ENCODE measurements around the gene BICRAL. TPM values are rescaled to one million over a fixed set of nuclear protein-coding genes. Genes with fewer than 3 reads are reported as not detected.

BICRAL gene
- total and polyA plus RNA-seq, 9 of the 15 experiments (the other 6 are each of a cell fraction or from before 2014, with no cell fraction given): 1.2 to 11.9 (median 5.6) TPM

DNA sequence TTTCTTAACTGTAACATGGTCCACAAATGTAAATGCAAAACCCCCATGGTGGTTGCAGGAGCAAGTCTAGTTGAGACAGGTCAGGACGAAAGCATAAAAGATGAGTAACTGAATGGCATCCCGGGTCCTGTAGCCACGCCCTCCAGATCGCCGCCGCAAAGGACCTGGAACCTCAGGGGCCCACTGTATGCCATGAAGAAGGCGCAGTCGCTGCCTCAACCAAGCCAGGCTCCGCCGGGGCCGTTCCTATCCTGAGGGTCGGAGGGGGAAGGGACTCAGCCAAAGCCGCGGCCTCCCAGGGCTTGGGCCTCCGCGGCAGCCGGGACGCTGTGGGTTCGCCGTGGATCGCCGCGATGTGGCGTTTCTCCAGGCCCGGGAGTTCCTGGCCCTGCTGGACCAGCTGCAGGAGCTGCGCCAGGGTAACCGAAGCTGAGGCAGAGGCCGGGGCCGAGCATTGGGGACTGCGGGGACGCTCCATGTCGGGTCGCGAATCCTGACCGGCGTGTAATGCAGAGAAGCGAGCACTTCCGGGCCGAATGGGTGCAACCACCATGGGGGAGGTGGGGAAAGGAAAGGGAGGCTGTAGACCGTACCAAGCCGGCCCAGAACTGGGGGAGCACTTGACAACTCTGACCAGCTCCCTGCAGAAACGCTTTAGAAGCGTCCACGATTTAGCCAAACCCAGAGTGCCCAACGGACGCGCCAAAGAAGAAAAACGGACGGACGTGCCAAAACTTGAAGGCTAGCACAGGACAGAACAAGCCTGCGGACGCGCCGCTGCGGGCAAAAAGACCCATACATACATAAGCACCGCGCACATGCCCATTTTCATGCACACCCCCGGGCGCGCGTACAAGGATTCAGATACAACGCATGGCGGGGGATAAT is 108.7 kb downstream of the BICRAL start:
- H3K4me2 ChIP-seq (ENCODE audit: insufficient read depth, low read length): no peak overlapping the region
- peaks cover 35% of the 10 kb centered on the region for H3K36me3 ChIP-seq (ENCODE audit: control insufficient read depth, insufficient read depth, low read length)
- intact Hi-C loops (cut with micrococcal nuclease): no loop called here
- H3K79me2 ChIP-seq (ENCODE audit: control insufficient read depth, insufficient read depth, low read length): no peaks in the 10 kb centered on the region
- in situ Hi-C loops (cut with MboI): no loop called here
- H4K20me1 ChIP-seq (replicated peaks; ENCODE audit: control insufficient read depth, insufficient read depth, low read length): no peaks in the 10 kb centered on the region
- H2AFZ ChIP-seq (ENCODE audit: low read depth, low read length): no peak overlapping the region
- ATAC-seq (peak; percentile 63), DNase-seq (ENCODE audit: extremely low read depth in 1 of 4, low spot score in 3 of 4) (peak in 2 of 4 experiments; percentile 24 to 25), FAIRE-seq (no peak)
- H3K9me1 ChIP-seq (ENCODE audit: control insufficient read depth, insufficient read depth, low read length): no peaks in the 10 kb centered on the region
- 96% methylated on average over 55 of the region's 63 CpGs for WGBS (ENCODE audit: insufficient coverage, low coverage, missing lambda C conversion rate)
- no peaks in the 10 kb centered on the region for H3K27me3 ChIP-seq (ENCODE audit: control insufficient read depth in 2 of 2, insufficient read depth in 2 of 2, low read length in 2 of 2)
- no peak overlapping the region for H3K27ac ChIP-seq (ENCODE audit: extremely low read depth, low read depth, low read length)
- H3K9me3 ChIP-seq (replicated peaks; ENCODE audit: control insufficient read depth, insufficient read depth, low read depth, low read length): 0 out of 2 replicates have a peak, but pooled peaks cover 3% of the 10 kb centered on the region
- peaks cover 15 to 20% of the 10 kb centered on the region in 2 experiments for H3K4me1 ChIP-seq (replicated peaks in 1 of 2; ENCODE audit: control insufficient read depth in 2 of 2, insufficient read depth in 2 of 2, low read length in 2 of 2)
- BruUV-seq (replicated peaks): no TSS peak
- POLR2A ChIA-PET: interaction anchor here (0.5 to 4.0 kb wide), 4 partner anchors 10 to 145 kb away, joined by 3 to 34 read pairs (median 3); partner anchors contain the start of genes RPL7L1 and TBCC
- H3K9ac ChIP-seq (ENCODE audit: insufficient read depth in 1 of 2, low read depth in 2 of 2, low read length in 2 of 2): no peak overlapping the region
- H3K4me3 ChIP-seq: no peak overlapping the region
- CTCF ChIA-PET (ENCODE audit: low intra/inter-chr PET ratio): no interaction called here
- TF ChIP-seq POLR2AphosphoS5 (IDR thresholded peaks at IDR 0.05; ENCODE audit: control insufficient read depth, insufficient read depth, low read depth, low read length) (peak; percentile 51), MAFF (IDR thresholded peaks at IDR 0.05; ENCODE audit: low read length) (no peak), SAFB (IDR thresholded peaks at IDR 0.05; ENCODE audit: borderline replicate concordance, low read depth, low read length) (0 out of 2 replicates have a peak, but pooled peaks have one; percentile 16), HMGN3 (IDR thresholded peaks at IDR 0.05; ENCODE audit: borderline replicate concordance, extremely low read depth, insufficient read length, low read depth, low read length) (peak; percentile 57), GATAD2A (IDR thresholded peaks at IDR 0.05) (no peak), E2F8 (IDR thresholded peaks at IDR 0.05; ENCODE audit: low read depth, partially characterized antibody) (no peak), POLR2A (conservative IDR thresholded peaks at IDR 0.05) (peak; percentile 74), ZNF583 (CRISPR knock-in tag; IDR thresholded peaks at IDR 0.05) (no peak), ZBTB2 (IDR thresholded peaks at IDR 0.05) (no peak)
- TF ChIP-seq, protein P1, sequence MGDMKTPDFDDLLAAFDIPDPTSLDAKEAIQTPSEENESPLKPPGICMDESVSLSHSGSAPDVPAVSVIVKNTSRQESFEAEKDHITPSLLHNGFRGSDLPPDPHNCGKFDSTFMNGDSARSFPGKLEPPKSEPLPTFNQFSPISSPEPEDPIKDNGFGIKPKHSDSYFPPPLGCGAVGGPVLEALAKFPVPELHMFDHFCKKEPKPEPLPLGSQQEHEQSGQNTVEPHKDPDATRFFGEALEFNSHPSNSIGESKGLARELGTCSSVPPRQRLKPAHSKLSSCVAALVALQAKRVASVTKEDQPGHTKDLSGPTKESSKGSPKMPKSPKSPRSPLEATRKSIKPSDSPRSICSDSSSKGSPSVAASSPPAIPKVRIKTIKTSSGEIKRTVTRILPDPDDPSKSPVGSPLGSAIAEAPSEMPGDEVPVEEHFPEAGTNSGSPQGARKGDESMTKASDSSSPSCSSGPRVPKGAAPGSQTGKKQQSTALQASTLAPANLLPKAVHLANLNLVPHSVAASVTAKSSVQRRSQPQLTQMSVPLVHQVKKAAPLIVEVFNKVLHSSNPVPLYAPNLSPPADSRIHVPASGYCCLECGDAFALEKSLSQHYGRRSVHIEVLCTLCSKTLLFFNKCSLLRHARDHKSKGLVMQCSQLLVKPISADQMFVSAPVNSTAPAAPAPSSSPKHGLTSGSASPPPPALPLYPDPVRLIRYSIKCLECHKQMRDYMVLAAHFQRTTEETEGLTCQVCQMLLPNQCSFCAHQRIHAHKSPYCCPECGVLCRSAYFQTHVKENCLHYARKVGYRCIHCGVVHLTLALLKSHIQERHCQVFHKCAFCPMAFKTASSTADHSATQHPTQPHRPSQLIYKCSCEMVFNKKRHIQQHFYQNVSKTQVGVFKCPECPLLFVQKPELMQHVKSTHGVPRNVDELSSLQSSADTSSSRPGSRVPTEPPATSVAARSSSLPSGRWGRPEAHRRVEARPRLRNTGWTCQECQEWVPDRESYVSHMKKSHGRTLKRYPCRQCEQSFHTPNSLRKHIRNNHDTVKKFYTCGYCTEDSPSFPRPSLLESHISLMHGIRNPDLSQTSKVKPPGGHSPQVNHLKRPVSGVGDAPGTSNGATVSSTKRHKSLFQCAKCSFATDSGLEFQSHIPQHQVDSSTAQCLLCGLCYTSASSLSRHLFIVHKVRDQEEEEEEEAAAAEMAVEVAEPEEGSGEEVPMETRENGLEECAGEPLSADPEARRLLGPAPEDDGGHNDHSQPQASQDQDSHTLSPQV (IDR thresholded peaks at IDR 0.05): no peak
- TF ChIP-seq, protein P2, sequence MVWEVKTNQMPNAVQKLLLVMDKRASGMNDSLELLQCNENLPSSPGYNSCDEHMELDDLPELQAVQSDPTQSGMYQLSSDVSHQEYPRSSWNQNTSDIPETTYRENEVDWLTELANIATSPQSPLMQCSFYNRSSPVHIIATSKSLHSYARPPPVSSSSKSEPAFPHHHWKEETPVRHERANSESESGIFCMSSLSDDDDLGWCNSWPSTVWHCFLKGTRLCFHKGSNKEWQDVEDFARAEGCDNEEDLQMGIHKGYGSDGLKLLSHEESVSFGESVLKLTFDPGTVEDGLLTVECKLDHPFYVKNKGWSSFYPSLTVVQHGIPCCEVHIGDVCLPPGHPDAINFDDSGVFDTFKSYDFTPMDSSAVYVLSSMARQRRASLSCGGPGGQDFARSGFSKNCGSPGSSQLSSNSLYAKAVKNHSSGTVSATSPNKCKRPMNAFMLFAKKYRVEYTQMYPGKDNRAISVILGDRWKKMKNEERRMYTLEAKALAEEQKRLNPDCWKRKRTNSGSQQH (CRISPR knock-in tag; IDR thresholded peaks at IDR 0.05): peak; percentile 37; the same call in 1 of the 2 replicates

All from K562 (cell line).